Right forelimb (tissue), 1 donor: ENCODE results near the gene TFCP2.

Source experiments
- DNase-seq: peaks from one replicate; pipeline ENCODE4 v3.0.0-alpha.2; 2018

The TFCP2 gene

GRCh38 chr12:51152953-51153352 is 20.0 kb downstream of the TFCP2 start:
- DNase-seq: no peak

- DNase-seq: no peak
Observed at GRCh38 chr12:51150777-51151176, 22.2 kb downstream of the TFCP2 start.

DNA sequence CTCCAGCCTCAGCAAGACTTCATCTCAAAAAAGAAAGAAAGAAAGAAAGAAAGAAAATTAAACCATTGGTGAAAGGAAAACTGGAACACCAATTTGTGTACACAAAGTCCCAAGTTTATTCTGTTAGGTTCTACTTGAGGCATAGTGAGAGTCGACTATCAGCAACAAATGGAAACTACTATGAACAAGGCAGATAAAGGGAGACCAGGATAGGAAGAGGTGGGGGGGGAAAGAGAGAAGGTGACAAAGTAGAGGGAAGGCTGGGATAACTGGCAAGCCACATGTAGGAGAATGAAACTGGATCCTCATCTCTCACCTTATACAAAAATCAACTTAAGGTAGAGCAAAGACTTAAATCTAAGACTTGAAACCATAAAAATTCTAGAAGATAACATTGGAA is 25.6 kb downstream of the TFCP2 start:
- DNase-seq: no peak

- no peak for DNase-seq
Observed at GRCh38 chr12:51139292-51139844, 33.6 kb downstream of the TFCP2 start.

- DNase-seq: no peak
Observed at GRCh38 chr12:51132693-51133092, 40.2 kb downstream of the TFCP2 start.

DNA sequence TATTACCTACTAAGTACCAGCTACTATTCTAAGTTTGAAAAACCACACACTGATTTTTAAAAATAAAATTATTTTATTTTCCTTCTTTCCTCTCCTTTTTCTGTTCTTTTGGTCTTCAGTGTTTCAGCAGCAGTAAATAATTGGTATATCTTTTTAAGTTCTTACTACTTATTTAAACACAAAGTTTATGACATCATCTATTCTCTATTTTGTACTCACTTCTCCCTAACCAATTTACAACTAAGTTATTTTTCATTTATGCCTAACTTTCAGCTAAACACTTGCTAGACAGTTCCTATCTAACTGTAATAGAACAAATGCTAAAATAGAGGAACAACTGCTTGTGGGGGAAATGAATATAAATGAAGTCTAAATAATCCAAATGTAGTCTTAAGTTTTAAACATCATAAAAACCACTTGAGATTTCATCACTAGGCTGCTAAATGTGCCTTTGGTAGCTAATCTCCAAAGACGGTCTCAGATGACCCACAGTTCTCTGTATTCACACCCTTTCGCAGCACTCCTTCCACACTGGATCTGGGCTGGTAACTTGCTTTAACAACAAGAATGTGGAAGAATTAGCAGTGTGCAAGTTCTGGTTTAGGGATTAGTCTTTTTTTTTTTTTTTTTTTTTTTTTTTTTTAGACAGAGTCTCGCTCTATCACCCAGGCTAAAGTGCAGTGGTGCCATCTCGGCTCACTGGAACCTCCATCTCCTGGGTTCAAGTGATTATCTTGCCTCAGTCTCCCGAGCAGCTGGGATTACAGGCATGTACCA is 41.0 kb downstream of the TFCP2 start:
- no peak for DNase-seq

GRCh38 chr12:51128919-51129318 is 44.0 kb downstream of the TFCP2 start:
- DNase-seq: no peak

- no peak for DNase-seq
Observed at GRCh38 chr12:51127050-51127729, 45.7 kb downstream of the TFCP2 start.

DNA sequence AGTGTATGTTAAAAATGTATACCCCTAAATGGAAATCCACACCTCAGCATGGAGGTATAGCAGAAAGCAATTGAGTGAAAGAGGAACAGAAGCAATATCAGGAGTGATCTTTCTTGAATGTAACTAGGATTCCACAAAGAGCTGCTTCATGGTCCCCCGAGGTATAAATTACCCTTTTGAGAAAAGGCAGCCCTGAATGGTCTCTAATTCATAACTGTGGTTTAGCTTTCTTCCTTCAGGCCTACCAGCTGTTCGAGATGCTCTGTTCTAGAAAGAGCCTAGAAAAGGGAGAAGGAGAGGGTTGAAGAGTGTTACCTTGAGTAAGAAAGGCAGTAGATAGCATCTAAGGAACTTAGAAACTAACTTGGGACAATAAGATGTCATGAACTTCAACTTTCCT is 46.6 kb downstream of the TFCP2 start:
- no peak for DNase-seq

DNA sequence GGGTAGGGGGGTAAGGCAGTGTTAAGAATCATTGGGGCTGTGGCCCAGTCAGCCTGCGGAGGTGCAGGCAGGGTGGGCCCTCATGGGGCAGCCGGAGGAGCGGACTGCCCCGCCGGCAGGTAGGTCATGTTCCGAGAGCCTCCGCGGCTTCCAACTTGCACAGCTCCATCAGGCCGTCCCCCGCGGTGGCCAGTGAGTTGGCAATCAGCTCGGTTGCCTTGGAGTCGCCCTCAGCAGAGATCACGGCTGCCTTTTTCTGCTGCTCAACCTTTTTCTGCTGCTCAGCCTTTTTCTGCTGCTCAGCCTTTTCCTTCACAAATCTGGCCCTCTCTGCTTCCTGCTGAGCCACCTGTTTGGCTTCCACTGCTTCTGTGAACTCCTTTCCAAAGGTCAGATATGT is 48.4 kb downstream of the TFCP2 start:
- no peak for DNase-seq

DNA sequence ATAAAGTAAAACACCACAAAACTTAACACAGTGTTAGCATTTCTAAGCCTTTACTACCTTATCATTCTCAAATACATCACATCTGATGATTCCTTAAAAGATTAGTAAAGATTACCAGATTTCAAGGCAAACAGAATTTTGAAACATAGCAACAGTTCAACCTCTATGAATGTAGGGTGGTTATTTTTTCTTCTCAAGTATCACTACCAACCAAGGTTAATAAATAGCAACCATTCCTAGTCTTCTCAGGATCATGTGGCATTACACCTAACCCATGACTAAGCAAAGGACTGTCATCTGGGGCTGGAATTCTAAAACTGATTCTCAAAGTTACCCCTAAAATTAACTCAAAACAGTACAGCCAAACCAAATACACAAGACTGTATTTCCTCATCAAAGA is 50.1 kb downstream of the TFCP2 start:
- DNase-seq: no peak

GRCh38 chr12:51118706-51119105 is 54.2 kb downstream of the TFCP2 start:
- no peak for DNase-seq

- no peak for DNase-seq
Observed at GRCh38 chr12:51115533-51115932, 57.4 kb downstream of the TFCP2 start.

GRCh38 chr12:51108136-51108535 is 64.8 kb downstream of the TFCP2 start:
- no peak for DNase-seq

- no peak for DNase-seq
Observed at GRCh38 chr12:51103977-51104376, 69.0 kb downstream of the TFCP2 start.

GRCh38 chr12:51098611-51099010 is 74.3 kb downstream of the TFCP2 start:
- no peak for DNase-seq

- no peak for DNase-seq
Observed at GRCh38 chr12:51090705-51091229, 82.2 kb downstream of the TFCP2 start.

GRCh38 chr12:51087818-51088217 is 85.1 kb downstream of the TFCP2 start:
- DNase-seq: no peak

DNA sequence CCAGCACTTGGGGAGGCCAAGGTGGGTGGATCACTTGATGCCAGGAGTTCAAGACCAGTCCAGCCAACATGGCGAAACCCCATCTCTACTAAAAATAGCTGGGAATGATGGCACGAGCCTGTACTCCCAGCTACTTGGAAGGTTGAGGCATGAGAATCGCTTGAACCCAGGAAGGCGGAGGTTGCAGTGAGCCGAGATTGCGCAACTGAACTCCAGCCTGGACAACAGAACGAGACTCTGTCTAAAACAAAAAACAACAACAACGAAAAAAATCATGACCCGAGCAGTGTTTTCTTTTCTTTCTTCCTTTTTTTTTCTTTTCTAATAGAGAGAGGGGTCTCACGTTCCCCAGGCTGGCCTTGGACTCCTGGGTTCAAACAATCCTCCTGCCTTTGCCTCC is 86.0 kb downstream of the TFCP2 start:
- DNase-seq: no peak

DNA sequence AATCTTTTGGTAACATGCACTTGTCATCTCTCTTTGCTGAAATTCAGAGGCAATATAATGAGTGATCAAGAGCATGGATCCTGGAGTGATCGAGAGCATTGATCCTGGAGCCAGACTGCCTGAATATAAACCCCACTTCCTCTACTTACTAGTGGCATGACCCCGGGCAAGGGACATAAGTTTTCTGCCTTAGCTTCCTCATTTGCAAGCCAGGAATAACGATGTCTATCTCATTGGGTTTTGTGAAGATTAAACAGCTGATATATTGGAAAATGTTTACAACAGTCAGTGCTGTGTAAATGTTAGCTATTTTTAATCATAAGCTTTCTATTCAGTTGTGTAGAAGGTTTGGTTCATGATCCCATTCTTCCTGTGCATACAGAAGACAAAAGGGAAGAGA is 87.2 kb downstream of the TFCP2 start:
- DNase-seq: no peak

- DNase-seq: peak; percentile 98
Observed at GRCh38 chr12:51083126-51083833, 89.7 kb downstream of the TFCP2 start, which contains the start of gene CSRNP2. TSS of gene CSRNP2 (minus strand) at chr12:51083596. CDS start at chr12:51076561, 7,035 bp downstream.

GRCh38 chr12:51082561-51083125 is 90.3 kb downstream of the TFCP2 start:
- no peak for DNase-seq

DNA sequence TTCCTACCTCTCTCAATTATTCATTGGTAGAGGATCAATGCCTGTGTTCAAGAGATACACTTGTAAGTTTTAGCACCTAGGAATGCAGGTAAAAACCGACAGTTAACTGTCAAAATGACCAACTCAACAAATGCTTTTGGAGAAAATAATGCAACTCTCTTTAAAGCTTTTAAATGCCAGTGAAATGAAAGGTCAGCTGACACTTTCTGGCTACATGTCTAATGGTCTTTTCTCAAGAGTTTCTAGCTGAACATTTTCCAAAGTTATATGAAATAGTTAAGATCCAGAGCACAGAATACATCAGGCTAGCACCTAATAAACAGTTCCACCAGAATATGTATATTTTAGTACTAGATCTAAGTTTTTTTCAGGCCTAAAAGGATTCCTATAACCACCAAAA is 91.5 kb downstream of the TFCP2 start:
- DNase-seq: no peak
